Measurements from ENCODE around the gene STARD7.
"Not testable (repeated sequence)": the region's sequence is repeated elsewhere in the genome, so short reads cannot be mapped to it uniquely, and the experiment has no call there.

Gene STARD7, protein sequence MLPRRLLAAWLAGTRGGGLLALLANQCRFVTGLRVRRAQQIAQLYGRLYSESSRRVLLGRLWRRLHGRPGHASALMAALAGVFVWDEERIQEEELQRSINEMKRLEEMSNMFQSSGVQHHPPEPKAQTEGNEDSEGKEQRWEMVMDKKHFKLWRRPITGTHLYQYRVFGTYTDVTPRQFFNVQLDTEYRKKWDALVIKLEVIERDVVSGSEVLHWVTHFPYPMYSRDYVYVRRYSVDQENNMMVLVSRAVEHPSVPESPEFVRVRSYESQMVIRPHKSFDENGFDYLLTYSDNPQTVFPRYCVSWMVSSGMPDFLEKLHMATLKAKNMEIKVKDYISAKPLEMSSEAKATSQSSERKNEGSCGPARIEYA

DNA sequence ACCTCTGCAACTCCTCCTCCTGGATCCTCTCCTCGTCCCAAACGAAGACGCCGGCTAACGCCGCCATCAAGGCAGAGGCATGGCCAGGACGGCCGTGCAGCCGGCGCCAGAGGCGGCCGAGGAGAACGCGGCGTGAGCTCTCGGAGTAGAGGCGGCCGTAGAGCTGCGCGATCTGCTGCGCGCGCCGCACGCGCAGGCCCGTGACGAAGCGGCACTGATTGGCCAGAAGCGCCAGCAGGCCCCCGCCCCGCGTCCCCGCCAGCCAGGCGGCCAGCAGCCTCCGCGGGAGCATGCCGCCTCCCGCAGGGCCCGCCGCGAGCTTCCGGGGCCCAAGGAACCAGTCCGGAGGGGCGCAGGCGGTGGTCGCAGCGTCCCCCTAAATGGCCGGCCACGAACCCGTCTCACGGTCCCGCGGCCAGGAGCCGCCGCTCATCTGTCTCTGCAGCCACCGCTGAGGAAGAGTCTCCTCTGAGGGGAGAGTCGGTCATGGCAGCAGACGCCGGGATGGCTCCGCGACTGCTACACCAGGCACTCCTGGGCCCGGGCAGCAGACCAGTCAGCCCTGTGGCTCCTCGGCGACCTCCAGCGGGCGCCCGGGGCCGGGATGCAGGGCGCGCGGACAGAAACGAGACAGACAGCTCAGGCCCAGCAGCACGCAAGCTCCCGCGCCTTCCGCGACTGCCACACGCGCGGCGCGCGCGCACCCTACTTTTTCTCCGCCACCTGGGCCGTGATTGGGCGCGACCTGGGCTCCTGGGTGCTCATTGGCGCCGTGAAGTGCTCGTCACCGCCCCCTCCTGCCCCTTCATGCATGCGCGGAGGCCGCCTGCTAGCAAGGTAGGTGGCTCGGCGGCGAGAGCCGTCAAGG lies at the start of gene STARD7:
Gene STARD7 (minus strand): TSS at position 685 of the 868 bp plus-strand sequence. CDS start 393 bp downstream, at position 292.
- peak; percentile 94 for DNase-seq

GRCh38 chr2:96257744-96258143 lies 49.1 kb upstream of the STARD7 start:
- not testable (repeated sequence) for DNase-seq

DNA sequence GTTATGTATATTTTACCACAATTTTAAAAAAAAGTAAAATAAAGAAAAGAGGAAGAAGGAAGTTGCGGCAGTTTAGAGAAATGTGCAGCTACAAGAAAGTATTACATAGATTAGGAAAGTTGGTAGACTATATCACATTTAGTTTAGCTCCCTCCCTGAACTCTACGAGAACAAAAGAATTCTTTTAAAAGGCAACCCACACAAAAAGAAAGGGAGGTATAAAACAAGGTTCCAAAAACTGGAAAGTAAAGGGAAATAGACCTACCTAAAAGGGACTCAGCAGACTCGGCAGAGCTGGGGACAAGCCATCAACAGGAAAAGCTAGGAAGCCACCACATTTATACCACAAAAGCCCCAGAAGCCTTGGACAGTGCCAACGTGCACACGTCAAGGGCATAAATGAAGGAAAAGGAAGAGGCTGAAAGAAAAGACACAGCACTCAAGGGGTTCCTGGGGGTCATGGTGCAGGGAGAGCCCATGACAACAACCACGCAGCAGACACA lies 48.0 kb upstream of the STARD7 start:
- DNase-seq, result no peak

DNA sequence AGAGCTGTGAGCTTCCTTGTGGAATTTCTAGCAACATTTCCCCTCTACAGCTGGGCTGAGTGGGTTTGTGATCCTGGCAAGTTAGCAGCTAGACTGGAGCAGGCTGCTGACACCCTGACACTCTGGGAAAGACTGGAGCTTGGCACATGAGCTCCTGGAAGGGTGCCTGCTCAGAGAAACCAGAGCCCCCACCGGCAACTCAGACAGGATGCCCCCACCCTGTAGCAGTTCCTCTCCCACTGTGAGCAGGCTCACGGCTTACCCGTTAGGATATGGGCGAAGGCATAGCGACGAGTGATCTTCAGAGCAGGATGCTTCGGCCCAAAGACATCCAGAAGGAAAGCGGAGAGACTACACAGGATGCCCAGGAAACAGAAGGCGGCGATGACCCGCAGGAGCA lies 45.9 kb upstream of the STARD7 start:
- no peak for DNase-seq

- no peak for DNase-seq
Observed at GRCh38 chr2:96253006-96253405, 44.4 kb upstream of the STARD7 start.

- no peak for DNase-seq
Observed at GRCh38 chr2:96252526-96252925, 43.9 kb upstream of the STARD7 start.

DNA sequence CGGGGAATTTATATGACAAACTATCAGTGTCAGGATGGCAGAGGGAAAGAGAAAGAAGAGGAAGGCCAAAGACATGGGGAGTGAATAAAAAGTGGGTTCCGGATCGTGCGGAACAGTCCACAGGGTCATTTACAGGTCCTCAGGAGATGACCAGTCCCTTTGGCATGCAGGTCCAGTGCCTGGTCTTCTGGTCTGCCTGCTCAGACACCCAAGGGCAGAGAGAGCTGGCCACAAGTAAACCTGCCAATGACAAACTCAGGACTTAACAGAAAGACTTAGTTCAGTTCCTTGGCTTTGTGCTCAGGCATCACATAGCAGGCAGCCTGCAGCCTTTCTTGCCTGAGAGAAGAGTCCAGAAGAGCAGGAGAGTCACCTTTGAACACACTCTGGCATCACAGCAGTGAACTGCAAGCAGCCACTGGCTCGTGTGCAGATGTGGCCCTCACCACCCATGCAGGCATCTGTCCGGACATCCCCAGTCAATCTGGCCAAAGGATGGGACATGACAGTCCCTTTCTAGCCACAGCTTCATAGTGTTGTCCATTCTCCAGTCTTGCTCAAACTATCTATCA lies 43.2 kb upstream of the STARD7 start:
- peak; percentile 5 for DNase-seq

GRCh38 chr2:96250188-96250587 lies 41.6 kb upstream of the STARD7 start:
- DNase-seq, result no peak

- no peak for DNase-seq
Observed at GRCh38 chr2:96249654-96250053, 41.0 kb upstream of the STARD7 start.

DNA sequence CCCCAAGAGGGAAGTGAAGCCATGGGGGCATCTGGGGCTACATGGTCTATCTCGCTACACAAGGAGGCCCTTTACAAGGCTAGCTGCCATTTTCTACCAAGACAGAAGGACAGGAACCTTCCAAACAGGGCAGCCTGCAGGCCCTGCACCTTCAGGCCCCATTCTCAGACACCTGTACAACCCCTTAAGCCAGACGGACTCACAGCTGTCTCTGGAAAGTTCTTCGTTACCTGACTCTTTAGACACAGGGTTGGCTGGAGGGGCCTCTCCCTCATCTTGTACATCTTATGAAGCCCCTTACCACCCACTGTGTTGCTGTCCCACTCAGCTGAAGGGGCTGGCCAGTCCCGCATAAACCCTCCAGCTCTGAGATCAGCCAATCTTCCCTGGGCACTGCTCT lies 40.0 kb upstream of the STARD7 start:
- DNase-seq, result no peak

- no peak for DNase-seq
Observed at GRCh38 chr2:96247896-96248295, 39.3 kb upstream of the STARD7 start.

DNA sequence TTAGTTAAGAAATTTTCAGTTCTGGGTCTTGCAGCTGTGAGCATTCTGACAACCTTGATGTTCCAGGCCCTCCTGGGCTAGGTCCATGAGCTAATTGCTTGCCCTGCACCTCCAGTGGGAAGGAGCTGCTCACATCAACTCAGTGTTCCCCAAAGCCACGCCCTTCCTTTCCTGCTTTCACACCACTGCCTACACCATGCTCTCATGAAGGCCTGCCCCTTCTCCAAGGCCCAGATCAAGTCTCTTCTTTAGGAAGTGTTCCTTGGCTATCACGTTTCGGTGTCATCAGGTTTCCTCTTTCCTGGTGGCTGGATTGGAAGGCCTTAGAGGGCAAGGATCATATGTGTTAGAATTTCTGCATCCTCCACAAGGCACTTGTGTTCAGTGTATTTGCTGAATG lies 38.4 kb upstream of the STARD7 start:
- DNase-seq, result no peak

DNA sequence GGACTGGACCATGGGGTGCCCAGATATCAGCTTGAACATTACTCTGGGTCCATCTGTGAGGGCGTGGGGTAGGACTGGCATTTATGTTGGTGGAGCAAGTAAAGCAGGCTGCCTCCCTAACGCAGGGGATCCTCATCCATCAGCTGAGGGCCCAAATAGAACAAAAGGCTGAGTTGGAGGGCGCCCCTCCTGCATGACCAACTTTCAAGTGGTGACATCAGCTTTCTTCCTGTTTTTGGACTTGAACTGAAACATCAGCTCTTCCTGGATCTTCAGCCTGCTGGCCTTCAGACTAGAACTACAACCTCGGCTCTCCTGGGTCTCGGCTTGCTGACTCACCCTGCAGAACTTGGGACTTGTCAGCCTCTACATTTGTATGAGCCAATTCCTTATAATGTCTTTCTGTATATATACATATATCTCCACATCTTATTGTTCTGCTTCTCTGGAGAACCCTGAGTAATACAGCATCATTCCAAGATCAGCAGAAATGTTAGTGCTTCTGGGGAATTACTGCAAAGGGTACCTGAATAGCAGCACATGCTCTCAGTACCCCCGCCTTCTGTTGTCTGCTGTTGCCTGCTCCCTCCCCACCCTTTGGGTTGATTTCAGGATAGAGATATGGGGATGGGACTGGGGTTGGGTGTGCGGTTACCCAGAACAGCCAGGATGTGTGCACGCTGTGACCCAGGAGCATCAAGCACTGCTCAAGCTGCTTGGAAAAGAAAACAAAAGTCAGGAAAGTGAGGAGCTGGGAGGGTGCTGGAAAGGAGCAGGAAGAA lies 37.2 kb upstream of the STARD7 start:
- DNase-seq, result no peak

- DNase-seq, result no peak
Observed at GRCh38 chr2:96243843-96244242, 35.2 kb upstream of the STARD7 start.

GRCh38 chr2:96241900-96242611 lies 33.4 kb upstream of the STARD7 start:
- no peak for DNase-seq

- no peak for DNase-seq
Observed at GRCh38 chr2:96241227-96241626, 32.6 kb upstream of the STARD7 start.

DNA sequence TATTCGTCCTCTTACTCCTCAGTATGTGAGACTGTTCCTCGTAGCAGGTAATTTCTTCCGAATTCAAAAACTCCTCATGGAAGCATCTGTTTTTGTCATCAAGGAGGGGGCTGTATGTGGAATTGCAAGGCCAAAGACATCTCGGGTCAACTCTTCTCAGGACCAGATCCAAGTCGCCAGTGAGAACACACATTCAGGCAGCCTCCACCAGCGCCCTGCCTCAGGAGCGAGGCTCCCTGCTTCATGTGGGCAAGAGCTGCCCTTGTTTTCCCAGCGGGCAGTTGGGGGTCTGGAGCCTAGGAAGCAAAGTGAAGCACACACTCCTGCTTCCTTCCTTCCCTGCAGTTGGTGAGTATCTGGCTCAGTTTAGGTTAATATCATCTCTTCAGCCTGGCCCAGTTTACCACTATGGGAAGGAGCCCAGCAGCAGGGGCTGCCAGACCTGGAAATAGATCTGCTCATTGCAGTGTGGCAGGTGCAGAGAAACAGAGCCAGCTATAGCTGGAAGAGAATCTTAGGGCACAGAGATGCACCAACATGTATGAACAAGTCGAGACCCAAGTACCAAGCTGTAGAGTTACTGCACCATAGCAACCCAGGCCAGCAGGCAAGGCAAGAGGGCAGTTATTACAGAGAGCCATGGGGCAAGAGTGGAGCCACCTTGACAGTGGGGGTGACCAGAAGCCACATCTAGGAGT lies 31.9 kb upstream of the STARD7 start:
- DNase-seq, result peak; percentile 87

DNA sequence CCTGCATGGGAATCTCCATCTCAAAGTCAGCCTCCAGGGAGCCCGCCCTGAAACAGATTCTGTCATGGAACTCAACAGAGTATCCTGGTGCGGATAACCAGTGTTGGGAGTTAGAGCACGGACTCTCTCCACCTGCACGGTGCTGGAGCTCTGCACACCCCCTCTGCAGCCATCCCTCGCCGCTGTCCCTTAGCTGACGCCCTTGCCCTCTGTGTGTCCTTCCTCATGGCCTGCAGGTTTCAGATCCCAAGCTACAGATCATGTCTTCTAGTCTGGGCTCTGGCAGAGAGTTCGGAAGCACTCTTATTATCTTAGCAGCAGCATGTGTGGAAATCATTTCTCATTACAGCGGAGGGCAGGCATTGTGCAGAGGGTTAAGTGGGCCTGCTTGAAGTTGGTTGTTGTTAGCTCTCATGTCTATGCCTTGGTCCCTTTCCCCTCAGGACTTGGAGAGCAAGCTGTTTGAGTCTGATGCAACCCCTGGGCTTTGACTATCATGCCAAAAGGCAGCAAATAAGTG lies 31.2 kb upstream of the STARD7 start:
- DNase-seq, result no peak

DNA sequence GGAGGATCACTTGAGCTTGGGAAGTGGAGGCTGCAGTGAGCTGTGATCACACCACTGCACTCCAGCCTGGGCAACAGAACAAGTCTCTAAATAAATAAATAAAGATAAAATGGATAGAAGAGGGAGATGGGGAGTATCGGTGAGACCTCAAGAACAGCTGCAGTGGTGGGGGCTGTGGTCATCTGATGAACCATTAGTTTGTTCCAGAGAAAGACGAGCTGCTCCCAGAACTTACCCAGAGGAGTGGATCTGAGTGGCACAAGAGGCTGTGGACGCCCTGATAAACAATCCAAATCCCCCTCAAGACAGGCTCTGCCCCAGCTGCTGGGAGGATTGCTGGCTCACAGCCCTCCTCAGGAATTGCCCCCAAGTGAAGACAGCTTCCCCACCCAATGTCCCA lies 30.5 kb upstream of the STARD7 start:
- no peak for DNase-seq

GRCh38 chr2:96238266-96238665 lies 29.6 kb upstream of the STARD7 start:
- no peak for DNase-seq

- no peak for DNase-seq
Observed at GRCh38 chr2:96236882-96237281, 28.3 kb upstream of the STARD7 start.

All from NCI-H1105 treated with DMSO at 0.1 percent for 48 hours (cell line).